NCI-H146 treated with DMSO at 0.1 percent for 48 hours (cell line): ENCODE measurements around the gene NUP188.
"Not testable (repeated sequence)": the region's sequence is repeated elsewhere in the genome, so short reads cannot be mapped to it uniquely, and the experiment has no call there.

Source experiments
- DNase-seq: peaks from one replicate; lab custom pipeline; 2025; ENCODE audit not compliant: unreplicated experiment; lab: John Stamatoyannopoulos, UW

The NUP188 gene

DNA sequence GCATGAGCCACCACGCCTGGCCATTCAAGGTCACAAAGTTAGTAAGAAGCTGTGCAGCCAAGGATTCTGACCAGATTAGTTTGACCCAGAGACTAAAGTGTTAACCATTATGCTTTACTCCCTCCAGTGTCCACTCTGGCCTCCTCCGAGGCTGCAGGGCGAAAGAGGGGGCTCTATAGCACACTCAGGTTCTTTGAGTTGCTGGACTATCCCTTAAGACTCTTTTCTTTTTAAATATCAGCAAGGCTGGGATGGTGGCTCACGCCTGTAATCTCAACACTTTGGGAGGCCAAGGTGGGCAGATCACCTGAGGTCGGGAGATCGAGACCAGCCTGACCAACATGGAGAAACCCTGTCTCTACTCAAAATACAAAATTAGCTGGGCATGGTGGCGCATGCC is 2.5 kb upstream of the NUP188 start:
- not testable (repeated sequence) for DNase-seq

DNA sequence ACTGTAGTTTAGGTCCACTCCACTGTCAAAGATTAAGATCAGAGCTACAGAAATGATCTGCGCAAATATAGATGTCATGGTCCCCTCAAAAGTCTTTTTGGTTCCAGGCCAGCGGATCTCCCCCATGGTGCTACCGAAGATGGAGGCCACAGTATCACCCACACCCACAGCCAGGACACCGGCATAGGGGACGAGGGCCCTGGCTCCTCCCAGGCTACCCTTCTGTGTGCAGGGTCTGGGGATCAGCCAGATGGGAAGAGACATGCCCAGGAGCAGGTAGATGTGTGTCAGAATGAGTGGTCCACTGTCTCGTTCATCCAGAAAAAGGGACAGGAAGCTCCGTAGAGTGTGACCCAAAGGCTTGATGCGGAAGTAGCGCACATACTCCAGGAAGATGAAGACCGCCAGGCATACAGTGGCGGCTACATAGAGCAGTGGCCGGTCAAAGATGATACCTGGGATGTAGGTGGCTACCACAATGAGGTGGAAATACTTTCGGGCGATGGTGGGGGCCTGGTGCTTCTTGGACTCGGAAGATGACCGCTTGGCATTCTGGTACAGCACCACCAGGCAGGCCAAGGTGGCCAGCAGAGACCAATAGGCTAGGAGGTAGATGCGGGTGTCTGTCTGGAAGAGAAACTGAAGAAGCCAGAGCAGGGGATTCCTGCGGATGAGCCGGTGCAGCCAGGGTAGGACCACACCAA is 1.5 kb upstream of the NUP188 start:
- no peak for DNase-seq

DNA sequence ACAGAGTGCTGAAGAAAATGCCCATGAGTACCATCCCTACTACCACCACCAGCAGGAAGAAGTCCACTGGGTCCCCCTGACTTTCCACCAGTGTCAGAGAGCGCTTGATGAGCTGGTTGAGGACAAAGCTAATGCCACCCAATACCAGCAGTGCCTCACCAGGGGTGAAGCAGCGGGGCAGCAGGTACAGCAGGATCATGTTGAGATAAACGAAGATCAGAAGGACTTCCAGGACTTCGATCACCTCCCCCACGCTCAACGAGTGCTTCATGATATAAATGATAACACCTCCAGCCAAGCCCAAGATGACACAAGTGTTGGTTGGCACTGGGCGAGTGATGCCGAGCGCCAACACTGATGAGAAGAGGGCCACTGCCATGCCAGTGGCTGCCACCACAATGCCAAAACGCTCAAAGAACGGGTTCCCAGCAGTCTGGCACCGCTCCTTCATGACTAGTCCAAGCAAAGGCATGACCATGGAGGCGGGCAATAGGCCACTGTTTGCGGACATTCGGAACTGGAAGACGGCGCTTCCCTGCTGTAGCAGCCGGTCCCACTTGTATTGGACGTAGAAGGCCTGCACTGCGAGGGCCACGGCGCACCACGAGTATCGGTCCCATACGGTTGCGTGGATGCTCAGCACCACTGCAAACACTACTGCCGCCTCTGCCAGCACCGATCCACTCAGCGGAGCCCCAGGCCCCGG is 775 bp upstream of the NUP188 start:
- DNase-seq, result no peak

DNA sequence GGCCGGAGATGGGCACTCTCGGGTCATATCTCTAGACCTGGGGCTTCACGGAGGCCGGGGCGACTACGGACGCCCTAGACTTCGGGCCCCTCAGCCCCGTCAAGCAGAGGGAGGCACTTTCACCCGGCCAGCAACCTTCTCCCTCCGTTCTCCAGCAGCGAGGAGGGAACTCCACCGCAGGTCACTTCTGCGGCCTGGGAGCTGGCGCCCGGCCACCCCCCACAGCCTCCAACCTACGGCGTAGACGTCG is 297 bp upstream of the NUP188 start:
- no peak for DNase-seq

DNA sequence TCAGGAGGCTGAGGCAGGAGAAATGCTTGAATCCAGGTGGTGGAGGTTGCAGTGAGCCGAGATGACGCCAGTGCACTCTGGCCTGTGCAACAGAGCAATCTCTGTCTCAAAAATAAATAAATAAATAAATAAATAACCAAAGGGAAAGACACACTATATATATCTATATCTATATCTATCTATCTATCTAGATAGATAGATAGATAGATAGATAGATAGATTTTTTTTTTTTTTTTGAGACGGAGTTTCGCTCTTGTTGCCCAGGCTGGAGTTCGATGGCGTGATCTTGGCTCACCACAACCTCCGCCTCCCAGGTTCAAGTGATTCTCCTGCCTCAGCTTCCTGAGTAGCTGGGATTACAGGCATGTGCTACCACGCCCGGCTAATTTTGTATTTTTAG is 13.9 kb downstream of the NUP188 start:
- not testable (repeated sequence) for DNase-seq

DNA sequence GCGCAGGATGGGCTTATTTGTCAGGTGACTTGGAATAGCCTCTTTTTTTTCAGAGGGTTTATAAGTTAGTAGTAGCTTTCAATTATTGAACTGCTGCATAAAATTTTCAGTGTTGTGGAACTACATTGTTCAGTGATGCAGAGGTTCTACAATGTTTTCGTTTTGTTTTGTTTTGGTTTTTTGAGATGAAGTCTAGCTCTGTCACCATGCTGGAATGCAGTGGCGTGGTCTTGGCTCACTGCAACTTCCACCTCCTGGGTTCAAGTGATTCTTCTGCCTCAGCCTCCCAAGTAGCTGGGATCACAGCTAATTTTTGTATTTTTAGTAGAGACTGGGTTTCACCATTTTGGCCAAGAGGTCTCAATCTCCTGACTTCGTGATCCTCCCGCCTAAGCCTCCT is 22.0 kb downstream of the NUP188 start:
- no peak for DNase-seq

DNA sequence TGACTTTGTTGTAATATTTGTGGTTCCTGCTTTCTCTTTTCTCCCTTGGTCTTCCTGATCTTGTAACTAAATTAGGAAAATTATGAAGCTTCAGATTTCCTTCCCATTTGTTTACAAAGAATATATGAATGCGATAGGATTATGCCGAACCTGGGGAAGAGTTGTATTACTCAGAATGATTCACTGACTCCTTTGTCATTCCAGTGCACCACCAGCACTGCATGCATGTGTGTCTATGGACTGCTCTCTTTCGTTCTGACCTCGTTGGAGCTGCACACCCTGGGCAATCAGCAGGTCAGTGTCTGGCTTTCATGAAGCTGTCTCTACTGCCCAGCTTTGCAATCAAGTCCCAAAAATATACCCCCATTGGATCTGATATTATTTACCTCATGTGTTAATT is 25.5 kb downstream of the NUP188 start:
- no peak for DNase-seq

DNA sequence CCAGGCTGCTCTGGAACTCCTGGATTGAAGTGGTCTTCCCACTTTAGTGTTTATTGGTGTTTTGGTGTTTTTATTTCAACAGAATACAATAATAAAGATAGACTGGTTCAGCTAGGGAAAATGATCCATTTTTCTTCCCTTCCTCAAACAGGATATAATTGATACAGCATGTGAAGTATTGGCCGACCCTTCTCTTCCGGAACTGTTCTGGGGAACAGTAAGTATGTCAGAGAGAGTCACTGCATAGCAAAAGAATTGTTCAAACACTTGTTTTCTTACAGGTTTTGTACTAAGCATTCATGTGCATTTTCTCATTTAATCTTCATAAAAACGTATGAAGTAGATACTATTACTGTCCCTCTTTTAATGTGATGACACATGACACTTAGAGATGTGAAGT is 31.6 kb downstream of the NUP188 start:
- DNase-seq, result no peak

- no peak for DNase-seq
Measured at GRCh38 chr9:128983536-128983935, 36.0 kb downstream of the NUP188 start.

- no peak for DNase-seq
Measured at GRCh38 chr9:128986671-128987070, 39.2 kb downstream of the NUP188 start.

GRCh38 chr9:128987805-128988204 is 40.3 kb downstream of the NUP188 start:
- no peak for DNase-seq

DNA sequence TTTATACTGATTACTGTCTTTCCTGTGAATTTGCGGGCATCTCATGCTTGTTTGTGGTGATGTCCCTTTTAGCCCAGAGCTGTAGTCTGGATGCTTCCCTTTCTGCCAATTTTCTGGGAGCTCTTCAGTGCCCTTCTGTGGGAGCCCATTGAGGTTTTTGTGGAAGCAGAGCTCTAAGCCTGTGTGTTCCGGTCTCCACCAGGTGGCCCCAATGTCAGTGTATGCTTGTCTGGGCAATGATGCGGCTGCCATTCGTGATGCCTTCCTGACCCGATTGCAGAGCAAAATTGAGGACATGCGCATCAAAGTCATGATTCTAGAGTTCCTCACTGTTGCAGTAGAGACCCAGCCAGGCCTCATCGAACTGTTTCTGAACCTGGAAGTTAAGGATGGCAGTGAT is 45.5 kb downstream of the NUP188 start:
- no peak for DNase-seq

GRCh38 chr9:128995791-128996190 is 48.3 kb downstream of the NUP188 start:
- no peak for DNase-seq

DNA sequence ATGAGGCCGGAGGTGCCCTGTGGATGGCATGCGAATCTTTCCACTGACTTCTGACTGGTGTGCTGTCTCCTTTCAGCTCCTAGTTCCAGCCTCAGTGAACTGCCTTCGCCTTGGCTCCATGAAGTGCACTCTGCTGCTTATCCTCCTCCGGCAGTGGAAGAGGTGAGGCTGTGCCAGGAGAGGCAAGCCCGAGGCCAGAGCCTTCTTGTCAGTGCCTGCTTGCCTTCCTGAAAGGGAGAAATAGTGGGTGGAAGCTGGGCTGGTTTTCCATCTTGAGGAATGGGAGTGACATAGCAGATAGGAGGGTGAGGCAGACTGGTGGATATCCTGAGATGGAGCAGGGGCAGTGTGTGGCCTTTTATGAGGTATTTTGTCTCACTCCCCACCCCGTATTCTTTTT is 51.0 kb downstream of the NUP188 start:
- DNase-seq, result no peak

DNA sequence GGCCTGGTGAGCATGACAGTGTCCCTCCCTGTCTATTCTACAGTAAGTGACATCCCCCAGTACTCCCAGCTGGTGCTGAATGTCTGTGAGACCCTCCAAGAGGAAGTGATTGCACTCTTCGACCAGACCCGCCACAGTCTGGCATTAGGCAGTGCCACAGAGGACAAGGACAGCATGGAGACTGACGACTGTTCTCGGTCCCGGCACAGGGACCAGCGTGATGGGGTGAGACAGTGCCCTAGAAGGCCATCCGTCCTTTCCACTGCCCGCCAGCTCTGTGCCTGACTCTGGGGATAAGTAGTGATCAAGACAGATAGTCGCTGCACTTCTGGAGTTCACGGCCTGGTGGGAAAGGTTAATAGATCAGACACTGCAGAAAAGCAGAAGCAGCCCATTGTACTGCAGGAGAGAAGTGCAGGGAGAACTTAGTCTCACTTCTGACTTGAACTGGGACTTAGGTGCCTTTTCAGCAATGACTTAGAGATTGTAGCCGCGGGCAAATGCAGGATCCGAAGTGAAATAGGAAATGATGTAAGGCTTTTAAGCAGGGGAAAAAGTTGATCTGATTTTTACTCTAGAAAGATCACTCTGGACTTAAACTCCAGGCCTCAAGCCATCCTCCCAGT is 52.2 kb downstream of the NUP188 start:
- DNase-seq, result no peak

GRCh38 chr9:129001504-129002325 is 54.2 kb downstream of the NUP188 start:
- DNase-seq, result no peak

- DNase-seq, result no peak
Measured at GRCh38 chr9:129002992-129003391, 55.5 kb downstream of the NUP188 start.

GRCh38 chr9:129004173-129004572 is 56.7 kb downstream of the NUP188 start:
- not testable (repeated sequence) for DNase-seq

DNA sequence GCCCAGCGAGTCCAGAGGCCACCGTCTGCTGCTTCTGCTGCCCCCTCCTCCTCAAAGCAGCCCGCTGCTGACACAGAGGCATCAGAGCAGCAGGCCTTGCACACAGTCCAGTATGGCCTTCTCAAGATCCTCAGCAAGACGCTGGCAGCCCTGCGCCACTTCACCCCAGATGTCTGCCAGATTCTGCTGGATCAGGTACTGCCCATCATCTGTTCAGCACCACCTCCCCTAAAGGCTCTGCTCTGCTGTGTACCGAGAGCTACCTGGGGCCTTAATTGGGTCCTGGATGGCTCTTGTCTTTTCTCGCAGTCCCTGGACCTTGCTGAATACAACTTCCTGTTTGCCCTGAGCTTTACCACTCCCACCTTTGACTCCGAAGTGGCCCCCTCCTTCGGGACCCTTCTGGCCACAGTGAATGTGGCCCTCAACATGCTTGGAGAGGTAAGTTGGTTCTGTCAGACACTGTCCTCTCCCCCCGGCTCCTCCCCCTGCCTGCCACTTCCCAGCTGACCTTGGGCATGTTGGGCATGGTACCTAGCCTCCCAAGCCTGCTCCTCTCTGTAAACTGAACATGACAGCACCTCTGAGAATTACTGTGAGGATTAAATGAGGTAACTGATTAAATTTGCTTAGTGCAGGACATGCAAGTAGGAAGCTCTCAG is 58.0 kb downstream of the NUP188 start:
- no peak for DNase-seq

GRCh38 chr9:129006328-129007034 is 59.0 kb downstream of the NUP188 start:
- peak; percentile 9 for DNase-seq
